ENCODE data around the gene IL24.

The IL24 gene

DNA sequence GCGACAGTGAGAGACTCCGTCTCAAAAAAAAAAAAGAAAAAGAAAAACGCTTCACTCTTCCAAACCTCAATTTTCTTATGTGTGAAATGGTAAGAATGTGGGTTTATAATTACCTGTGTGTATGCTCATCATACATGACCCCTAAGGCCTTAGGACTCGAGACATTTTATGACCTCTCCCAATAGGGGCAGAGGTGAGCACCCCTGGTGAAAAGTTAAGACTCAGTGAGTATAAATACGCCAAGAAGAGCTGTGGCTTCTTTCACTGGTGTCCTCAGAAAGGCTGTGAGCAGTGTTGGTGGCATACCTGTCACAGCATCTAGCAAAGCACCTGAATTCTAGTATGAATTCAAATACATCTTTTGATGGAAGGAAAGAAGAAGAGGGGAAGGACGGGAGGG is 32.3 kb downstream of the IL24 start:
- no peak for DNase-seq

DNA sequence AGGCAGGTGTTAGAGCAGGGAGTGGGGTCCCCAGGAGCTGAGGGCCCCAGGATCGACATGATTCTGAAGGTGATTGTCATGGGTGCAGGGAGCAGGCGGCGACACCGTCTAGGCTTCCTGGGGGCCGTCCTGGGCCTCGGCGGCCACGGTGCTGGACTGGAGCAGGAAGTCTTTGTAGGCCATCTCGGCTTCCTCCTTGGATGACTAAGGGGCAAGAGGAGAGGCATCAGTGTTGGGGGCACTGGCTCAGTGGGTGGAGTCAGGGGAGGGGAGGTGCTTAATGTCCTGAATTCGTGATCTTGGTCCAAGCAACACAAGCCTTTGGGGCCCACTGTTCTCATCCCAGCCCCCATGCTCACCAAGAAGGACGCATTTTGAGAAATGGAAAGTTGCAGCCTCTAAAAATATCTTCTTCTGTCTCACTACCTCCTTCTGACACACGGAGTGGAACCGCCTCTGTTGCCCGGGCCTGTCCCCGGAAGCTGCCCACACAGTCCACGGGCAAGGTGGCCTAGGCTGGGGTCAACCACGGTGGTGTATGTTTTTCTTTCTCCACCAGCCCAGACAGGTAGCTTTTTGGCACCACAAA is 33.1 kb downstream of the IL24 start:
- DNase-seq: no peak

DNA sequence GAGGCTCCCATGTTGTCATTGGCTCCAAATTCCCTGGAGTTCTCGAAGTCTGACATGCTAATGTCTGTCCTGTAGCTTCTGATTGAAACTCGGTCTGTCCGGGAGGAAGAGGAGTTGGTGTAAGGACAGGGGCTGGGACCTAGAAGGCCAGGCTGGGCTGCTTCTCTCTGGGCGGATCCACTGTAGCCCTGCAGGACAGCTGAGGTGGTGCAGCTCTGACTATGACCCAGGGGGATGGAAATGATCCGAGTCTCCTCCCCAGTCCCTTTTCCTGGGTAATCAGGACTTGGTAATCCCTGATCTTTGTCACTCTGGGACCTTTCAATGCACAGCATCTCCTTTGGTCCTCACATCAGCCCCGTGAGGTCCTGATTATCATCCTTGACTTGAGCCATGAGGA is 34.5 kb downstream of the IL24 start:
- DNase-seq: no peak

DNA sequence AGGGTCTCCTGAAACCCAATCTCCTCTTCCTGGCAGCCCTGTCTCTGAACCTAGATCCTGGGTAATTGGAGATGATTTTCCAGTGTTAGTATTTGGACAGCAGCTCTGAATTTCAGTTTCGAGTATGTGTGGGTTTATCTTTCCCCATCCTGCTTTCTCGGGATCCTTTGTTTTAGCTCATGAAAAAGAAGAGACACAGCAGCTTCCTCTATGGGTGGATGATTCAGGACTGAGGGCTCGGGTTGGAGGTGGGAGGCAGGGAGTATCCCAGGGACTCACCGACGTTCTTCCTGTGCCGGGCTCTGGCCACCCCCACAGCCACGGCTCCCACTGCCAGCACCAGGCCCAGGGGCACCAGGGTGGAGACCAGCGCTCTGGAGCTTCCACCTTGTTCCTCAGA is 34.9 kb downstream of the IL24 start:
- DNase-seq: no peak

DNA sequence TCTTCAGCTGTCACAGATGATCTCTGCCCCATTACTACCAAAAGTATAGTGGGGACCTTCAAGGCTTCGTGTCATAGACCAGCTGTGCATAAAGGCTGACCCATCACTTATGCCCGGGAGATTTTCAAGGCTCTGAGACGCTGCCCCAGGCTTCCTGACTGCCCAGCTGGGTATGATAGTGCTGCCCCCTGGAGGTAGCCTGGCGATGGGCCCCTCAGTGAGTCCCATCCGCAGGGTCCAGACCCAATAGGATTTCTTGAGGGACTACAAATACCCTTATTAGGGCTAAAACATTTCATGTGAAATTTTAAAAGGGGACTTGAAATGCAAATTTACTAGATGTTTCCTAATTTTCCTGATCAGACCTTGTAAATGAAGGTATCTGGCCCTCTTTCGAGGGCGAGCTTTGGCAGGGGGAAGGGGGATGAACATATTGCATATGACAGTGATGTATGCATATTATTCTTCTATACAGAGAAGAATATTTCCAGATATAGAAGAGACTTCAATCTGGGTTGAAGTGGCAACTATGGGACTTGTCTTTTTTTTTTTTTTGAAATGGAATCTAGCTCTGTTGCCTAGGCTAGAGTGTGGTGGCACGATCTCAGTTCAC is 36.2 kb downstream of the IL24 start:
- no peak for DNase-seq

- DNase-seq: no peak
Measured at GRCh38 chr1:206935491-206936067, 38.3 kb downstream of the IL24 start.

DNA sequence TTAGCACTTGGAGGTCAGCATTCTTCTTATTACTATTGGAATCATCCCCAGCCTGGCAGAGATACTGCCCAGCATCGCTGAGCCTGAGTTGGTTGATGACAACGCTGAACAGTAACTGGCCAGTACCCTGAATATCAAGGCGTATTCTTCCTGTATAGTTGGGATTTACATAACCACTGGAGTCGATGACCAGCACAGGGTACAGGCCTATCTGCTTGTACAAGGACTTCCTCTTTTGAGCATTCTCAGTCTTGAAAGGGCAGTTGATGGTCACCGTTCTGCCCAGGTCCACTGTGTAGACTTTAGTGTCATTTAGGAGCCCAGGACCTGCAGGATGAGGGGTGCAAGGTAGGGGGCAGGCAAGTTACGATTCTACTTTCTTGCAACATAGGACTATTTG is 40.2 kb downstream of the IL24 start:
- no peak for DNase-seq

DNA sequence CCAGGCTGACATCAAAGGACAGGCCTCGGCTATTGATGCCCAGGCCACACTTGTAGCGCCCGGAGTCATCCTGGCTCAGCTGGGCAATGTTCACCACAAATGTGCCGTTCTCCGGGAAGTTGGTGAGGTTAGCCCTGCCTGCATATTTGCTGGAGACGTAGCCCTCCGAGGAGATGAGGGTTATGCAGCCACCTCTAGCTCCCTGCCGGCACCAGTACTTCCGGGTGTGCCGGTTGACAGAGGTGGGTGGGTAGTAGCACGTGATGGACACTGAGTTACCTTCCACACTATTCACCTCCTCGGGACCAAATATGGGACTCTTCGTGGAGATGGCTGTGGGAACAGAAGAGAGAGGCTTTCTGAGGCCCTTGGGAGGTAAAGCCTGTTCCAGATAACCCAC is 41.9 kb downstream of the IL24 start:
- no peak for DNase-seq

GRCh38 chr1:206939841-206940587 is 42.8 kb downstream of the IL24 start:
- DNase-seq: no peak

DNA sequence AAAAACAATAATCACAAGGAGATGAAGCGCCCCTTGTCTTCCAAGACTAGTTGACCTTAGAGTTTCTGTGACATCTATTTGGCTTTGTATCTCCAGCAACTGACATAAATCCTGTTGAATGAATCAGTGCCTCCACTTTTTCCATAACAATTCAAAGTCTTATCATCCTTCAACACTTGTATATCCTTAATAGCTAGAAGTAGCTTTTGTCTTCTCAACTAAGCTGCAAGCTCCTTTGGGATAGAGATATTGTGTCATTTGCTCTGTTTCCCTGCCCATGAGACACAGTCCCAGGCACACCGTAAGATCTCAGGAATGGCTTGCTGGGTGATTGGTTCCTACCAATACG is 43.3 kb downstream of the IL24 start:
- DNase-seq: no peak

GRCh38 chr1:206941766-206942418 is 44.6 kb downstream of the IL24 start:
- no peak for DNase-seq

DNA sequence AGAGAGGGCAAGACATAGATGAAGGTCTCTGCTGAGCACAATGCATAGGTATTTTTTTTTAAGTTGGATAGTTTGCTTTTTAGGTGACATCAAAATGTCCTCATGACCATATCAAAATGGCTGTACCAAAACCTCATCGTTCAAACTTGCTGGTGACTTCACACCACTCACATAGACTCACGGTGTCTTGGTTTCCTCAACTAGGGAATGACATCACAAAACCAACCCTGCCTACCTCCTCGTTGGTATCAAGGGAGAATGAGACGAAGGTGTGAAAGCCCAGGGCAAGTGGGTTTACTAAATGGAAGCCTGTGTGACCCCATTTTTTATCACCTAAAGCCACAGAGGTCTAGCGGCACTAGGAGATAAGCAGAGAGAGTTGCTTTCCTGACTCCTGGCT is 47.5 kb downstream of the IL24 start:
- no peak for DNase-seq

DNA sequence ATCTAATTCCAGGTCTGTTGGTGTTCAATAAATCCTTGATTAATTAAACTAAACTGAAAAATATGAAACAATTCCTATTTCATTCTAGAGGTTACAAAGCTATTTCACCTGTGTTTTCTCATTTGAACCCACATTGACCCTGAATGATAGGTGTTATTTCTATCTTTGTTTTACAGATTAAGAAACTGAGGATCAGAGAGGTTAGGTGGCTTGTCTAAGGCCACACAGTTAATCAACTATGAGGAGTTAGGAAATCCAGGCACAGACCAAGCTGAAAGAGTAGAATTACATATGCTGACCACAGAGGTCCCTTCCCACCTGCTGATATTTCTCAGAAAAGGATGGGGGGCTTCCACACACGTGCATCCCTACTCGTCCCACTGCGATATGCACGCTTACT is 48.5 kb downstream of the IL24 start:
- DNase-seq: no peak

DNA sequence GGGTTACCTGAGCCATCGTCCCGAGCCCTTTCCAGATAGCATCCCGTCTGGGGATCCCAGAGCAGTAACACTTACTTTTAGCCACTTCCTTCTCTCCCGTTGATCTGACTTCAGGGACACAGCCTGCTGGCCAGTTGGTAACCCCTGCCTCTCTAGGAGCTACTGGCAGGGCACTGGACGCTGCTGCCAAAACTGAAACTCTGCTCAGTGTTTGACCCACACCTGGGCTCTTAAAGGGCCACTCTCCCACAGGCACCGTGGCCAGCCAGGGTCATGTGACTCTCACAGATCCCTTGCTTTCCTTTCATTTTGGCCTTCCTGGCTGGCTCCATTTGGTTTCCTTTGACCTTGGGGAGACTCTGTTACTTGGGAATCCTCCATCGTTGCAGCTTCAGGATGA is 49.0 kb downstream of the IL24 start, which contains the start of gene PIGR:
PIGR (minus strand) TSS at position 206 of the 400 bp plus-strand sequence. CDS start 5,935 bp downstream, outside the sequence.
- no peak for DNase-seq

GRCh38 chr1:206947255-206947654 is 50.0 kb downstream of the IL24 start:
- no peak for DNase-seq

- no peak for DNase-seq
Measured at GRCh38 chr1:206949208-206949607, 52.0 kb downstream of the IL24 start.

GRCh38 chr1:206949641-206950040 is 52.4 kb downstream of the IL24 start:
- DNase-seq: no peak

DNA sequence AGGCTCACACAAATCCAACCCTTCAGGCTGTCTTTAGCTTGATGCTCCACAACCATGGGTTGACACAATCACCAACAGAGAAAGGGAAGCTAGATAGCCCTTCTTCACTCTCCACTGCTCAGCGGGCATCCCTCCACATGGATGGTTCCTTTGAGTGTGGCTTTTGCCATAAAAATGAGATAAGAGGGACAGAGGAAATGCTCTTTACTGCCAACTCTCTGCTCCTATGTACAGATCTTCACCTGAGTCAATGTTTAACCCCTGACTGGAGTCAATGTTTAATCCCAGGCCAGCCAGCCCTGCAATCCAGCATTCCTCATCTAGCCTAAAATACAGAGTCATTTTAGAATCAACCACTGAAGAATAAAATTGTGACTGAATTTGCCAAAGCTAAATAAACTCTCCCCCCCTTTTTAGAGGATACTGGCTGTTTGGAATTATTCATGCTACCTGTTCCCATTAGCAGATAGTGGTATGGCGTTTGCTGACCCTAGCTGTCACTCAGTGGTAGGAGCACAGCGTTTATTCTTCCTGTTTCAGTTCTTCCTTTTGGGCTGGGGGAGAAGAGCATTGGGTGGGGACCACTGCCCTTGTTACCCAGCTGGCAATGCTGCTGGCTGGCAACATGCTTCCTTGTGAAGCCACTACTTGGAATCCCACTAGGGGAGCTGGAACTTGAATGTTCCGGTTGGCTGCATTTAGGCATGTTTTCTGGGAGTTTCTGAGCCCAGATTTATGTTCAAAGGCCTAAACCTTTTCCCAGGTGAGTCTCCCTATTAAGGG is 54.3 kb downstream of the IL24 start:
- no peak for DNase-seq

DNA sequence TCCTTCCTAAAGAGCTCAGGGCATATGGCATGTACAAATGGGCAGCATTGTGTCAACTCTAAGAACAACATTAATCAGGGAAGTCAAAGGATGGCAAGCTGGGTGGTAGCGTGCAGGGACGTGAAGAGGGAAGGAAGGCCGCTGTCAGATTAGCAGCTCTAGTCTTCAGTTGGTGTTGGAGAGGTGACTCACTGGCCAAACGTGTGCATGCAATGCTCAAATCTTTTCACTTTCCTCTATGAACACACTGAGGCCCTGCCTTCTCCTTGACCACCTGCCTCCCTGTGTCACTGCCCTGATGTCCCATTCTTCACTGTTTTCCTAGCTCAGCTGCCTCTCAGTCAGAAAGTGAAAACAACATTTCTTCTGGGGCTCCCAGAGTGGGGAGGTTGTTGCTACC is 54.9 kb downstream of the IL24 start:
- DNase-seq: no peak

DNA sequence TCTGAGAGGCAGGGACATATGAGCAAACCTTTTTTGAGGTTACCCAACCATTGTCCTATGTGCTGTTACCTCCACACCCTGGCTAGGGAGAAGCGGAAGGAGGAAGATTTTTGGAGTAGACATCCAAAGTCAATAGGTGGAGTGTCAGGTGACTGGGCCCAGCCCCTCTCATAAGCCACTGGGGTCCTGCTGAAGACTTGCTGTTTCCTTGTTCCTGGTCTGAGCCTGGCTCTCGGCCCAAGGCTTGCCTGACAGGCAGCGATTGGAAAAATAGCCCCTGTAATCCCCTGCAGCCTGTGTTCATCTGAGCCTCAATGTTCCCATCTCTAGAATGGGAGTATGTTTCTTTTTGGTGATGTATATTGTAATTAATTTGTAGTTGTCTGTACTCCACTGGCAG is 55.9 kb downstream of the IL24 start:
- DNase-seq: no peak

DNA sequence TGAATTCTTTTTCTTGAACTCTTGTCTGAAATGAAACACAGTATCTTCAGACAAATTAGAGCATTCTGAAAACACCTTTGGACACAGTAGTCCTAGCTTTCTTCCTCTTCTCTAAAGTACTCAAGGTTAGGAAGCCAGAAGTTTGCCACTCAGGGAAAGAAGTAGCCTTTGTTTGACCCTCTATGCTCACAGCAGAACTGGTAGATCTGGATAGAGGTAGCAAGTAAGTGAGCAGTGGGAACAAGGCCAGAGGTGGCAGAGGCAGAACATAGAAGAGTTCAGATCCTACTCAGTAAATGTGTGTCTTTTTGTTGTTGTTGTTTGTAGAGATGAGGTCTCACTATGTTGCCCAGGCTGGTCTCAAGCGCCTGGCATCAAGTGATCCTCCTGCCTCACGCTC is 56.4 kb downstream of the IL24 start:
- no peak for DNase-seq

All from retina (tissue), 1 donor.